AG08396 (cell line): ENCODE measurements around the gene THAP9.
"Not testable (repeated sequence)": the region's sequence is repeated elsewhere in the genome, so short reads cannot be mapped to it uniquely, and the experiment has no call there.

Experiments used
- DNase-seq: peaks from one replicate; pipeline ENCODE4 v3.0.0; 2012; ENCODE audit warnings: low spot score, mixed read lengths

The THAP9 gene, protein sequence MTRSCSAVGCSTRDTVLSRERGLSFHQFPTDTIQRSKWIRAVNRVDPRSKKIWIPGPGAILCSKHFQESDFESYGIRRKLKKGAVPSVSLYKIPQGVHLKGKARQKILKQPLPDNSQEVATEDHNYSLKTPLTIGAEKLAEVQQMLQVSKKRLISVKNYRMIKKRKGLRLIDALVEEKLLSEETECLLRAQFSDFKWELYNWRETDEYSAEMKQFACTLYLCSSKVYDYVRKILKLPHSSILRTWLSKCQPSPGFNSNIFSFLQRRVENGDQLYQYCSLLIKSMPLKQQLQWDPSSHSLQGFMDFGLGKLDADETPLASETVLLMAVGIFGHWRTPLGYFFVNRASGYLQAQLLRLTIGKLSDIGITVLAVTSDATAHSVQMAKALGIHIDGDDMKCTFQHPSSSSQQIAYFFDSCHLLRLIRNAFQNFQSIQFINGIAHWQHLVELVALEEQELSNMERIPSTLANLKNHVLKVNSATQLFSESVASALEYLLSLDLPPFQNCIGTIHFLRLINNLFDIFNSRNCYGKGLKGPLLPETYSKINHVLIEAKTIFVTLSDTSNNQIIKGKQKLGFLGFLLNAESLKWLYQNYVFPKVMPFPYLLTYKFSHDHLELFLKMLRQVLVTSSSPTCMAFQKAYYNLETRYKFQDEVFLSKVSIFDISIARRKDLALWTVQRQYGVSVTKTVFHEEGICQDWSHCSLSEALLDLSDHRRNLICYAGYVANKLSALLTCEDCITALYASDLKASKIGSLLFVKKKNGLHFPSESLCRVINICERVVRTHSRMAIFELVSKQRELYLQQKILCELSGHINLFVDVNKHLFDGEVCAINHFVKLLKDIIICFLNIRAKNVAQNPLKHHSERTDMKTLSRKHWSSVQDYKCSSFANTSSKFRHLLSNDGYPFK

GRCh38 chr4:82900411-82901182 is at the start of gene THAP9:
Gene THAP9 (plus strand): TSS chr4:82900735. CDS start chr4:82900803, 68 bp downstream.
- DNase-seq = peak; percentile 95

GRCh38 chr4:82851318-82851717 is 49.2 kb upstream of the THAP9 start:
- no peak for DNase-seq

- no peak for DNase-seq
Observed at GRCh38 chr4:82851885-82852750, 48.4 kb upstream of the THAP9 start.

- no peak for DNase-seq
Observed at GRCh38 chr4:82852751-82853285, 47.7 kb upstream of the THAP9 start.

DNA sequence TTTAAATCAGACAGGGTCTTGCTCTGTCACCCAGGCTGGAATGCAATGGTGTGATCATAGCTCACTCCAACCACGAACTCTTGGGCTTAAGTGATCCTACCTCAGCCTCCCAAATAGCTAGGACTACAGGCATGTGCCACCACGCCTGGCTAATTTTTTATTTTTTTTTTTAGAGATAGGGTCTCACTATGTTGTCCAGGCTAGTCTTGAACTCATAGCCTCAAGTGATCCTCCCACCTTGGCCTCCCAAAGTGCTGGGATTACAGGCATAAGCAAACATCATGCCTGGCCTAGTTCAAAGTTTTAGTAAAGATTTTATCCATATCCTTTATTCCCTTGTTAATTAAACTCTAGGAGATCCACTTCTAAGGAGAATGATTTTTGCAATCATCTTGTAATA is 40.0 kb upstream of the THAP9 start:
- not testable (repeated sequence) for DNase-seq

DNA sequence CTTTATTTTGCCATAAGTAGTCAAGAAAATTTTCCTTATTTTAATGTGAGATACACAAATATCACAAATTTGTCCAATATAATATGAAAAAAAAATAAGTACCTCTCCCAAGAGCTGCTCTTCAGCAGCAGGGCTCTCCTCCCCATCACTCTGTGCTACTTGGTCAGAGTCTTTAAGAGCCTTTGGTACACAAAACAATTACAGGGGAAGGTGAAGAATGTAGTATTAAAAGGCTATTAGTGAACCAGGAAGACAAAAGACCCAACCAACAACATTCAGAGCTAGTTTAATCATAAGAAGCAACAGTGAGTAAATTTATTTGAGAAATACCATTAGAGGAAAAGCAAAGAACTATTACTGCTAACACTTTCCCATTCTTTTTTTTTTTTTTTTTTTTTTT is 39.0 kb upstream of the THAP9 start:
- DNase-seq = no peak

- no peak for DNase-seq
Observed at GRCh38 chr4:82864336-82864979, 36.1 kb upstream of the THAP9 start.

DNA sequence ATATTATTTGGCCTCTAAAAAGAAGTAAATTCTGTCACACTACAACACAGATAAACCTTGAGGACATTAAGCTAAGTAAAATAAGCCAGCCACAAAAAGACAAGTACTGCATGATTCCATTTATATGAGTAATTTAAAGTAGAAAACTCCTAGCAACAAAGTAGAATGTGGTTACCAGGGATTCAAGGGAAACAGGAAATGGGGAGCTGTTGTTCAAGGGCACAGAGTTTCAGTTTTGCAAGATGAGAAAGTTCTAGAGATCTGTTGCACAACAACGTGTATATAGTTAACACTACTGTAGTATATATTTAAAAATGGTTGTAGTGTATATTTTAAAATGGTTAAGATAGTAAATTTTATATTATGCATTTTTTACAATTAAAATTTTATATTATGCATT is 34.9 kb upstream of the THAP9 start:
- peak; percentile 38 for DNase-seq

DNA sequence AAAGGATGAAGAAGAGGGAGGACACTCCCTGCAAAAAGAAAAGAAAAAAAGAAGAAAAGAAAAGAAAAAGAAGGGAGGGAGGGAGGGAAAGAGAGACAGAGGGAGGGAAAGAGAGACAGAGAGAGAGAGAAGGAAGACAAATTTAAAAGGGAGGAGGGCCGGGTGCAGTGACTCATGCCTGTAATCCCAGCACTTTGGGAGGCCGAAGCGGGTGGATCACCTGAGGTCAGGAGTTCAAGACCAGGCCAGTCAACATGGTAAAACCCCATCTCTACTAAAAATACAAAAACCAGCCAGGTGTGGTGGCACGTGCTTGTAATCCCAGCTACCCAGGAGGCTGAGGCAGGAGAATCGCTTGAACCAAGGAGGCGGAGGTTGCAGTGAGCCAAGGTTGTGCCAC is 34.5 kb upstream of the THAP9 start:
- DNase-seq = not testable (repeated sequence)

DNA sequence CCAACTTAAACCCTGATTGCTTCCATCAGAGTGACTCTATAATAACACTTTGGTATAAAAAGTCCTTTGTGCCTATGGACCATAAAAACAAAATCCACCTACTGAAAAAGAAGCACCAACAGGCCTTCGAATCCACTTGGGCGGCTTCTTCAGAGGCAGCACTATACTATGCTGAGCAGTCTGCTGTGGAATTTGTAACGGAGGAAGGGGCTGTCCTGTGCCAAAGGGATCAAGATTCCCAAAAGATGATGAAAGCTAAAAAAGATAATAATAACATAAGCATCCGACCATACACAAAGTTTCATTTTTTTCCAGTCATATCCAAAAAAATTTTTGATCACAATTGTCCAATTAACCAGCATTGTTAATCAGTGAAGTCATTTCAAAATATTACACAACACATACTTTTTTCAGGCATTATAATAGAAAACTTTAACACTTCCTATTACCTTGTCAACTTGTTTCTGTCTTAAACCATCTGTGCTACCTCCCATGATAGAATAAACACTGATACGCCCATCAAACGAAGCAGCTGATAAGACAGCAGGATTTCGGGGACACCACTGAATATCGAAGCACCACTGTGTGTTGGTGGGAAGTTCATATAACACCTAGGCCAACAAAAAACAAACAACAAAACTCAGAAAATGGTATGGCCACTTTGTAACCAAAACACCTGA is 33.7 kb upstream of the THAP9 start:
- no peak for DNase-seq

DNA sequence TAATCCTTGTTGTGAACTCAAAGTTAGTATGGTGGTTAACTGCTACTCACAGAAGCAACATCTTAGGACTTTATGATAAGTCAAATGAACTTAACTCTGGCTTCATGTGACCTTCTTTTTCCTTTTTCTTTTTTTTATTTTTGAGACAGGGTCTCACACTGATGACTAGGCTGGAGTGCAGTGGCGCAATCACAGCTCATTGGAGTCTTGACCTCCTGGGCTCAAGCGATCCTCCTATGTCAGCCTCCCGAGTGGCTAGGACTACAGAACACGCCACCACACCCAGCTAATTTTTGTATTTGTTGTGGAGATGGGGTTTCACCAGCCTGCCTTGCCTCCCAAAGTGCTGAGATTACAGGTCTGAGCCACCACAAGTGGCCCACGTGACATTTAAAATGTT is 32.0 kb upstream of the THAP9 start:
- DNase-seq = no peak

DNA sequence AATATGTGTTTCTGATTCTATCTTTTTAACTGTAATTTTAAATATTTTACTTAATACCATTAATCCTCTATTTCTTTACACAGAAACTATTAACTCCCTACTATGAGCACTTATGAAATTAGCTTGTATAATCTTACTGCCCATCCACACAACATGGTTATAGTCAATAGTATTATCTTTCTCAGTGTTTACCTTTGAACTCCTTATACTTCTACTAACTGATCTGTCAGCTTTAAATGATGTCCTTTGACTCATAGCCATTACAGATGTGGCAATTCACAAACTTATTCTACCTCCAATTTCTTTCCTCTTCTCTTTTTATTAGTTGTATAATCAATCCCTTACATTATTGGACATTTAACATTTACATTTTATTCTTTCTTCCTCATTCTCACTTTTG is 15.1 kb upstream of the THAP9 start:
- no peak for DNase-seq

DNA sequence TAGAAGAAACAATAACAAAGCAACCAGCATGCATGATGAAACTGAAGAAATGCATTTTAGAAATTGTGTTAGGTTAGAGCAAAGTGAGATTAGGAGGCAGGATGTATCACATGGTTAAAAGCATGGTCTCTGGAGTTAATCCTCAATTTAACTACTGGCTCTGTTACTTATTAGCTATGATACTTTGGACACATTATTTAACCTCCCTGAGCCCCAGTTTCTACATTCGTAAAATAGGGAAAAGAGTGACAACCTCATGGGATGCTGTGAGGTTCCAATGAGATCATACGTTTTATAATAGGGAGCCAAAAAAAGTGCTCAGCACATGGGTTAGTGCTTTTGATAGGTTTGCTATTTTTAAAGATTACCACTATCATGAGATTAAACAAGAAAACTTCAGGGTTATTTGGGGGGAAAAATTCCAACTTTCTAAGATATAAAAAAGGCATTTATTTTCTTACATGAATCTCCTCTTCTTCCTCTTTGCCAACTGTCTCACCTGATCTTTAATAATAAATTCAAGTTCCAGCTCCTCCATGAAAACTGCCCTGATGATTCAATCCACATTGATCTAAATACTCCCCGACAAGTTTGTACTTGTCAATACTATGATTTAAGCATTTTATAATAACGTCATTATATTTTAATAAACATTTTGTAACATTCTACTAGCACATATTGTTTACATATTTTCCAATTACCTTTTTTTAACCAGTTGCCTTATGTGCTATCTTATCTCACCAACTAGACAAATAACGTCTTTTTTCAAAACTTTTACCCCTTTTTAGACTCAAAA is 14.2 kb upstream of the THAP9 start:
- DNase-seq = no peak

GRCh38 chr4:82889287-82889686 is 11.2 kb upstream of the THAP9 start:
- DNase-seq = no peak

GRCh38 chr4:82890528-82890900 is 10.0 kb upstream of the THAP9 start:
- DNase-seq = no peak

DNA sequence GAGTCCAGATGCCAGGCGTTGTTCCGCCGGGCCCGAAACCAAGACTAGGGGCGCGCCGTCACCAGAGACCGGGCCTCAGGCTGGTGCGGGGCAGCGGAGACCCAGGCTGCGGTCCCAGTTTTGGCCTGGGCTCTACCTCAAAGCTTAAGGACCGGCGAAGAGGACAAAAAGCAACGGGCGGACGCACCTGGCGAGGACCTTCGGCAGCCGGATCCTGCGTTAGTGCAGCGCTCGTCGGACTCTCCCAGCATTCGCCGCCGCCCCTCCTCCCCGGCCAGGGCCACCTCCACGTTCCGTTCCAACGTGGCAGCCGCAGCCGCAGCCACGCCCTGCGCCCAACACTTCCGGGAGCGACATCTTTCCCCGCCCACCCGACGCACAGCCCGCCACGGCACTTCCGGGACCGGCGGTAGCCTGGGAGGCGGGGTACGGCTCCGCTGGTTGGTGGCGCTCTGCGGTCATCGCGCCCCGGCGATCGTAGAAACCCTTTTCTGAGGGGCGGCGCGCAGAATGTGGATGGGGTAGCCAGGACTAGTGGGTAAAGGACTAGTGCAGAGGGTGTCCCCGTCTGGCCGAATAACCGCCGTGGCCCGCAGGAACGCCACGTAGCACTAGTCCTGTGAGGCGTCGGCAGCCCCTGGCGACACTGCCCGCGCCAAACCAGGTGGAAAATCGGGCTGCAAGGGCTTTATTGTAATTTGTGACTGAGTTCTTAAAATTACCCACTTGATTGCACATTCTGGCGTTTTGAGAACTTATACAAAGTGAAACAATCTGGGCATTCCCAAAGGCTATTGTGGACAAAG is 9.4 kb upstream of the THAP9 start, which contains the start of gene SEC31A:
Gene SEC31A, minus strand, starts transcription at position 253 of the 806 bp plus-strand sequence. CDS start 9,217 bp downstream, outside the sequence.
- DNase-seq = peak; percentile 92

DNA sequence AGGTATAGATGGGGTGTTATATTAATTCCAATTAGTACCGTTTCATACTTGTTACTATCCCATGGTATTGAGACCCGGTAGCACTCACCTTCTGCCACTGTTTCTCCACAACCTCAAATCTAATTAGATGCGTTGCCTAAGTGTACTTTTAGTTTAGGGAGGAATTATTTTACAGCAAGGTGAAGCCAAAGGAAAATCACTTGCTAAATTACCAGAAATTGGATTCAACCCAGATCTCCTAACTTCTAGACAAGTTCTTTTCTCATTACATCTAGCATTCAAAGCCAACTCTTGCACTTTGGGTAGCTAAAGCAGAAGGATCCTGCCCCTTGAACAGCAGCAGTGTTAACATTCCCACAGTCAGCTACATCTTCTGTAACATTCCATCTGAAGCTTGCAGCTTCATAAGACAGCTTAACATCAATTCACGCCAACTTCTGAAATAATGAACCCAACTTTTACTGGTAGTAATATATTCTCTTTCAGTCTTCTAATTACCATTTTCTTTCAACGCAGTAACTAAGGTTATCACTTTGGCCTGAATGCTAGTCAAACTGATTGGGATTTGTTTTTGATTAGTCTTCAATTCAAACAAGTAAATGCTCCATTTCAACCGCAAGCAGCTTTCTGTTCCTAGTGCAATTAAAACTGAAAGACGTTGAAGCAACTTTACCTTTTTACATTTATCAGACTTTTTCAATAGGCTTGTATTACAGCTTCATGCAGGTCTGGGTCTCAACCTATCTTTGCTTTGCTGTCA is 8.6 kb upstream of the THAP9 start:
- no peak for DNase-seq

DNA sequence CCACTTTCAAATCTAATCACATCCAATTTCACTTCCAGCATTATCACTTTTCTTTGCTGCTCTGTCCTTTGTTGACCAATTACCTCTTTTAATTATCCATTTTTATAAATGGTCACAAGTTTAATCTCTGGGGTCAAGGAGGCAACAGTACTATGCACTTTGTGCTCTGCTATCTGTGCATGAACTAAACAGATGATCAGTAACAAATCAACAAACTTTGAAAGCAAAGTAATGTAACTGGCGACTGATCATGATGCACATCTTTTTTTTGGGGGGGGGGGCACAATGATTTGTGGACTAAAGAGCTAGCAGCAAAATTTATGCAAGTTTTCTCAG is 8.1 kb upstream of the THAP9 start:
- DNase-seq = no peak
